Adrenal gland (tissue), 5 donors: ENCODE results near the gene KRT81.

Source experiments
- POLR2A ChIP-seq, 2 donors: fragments of 450-650 bp; IDR thresholded peaks; one replicate each; pipeline ENCODE4 v1.6.1; 2017; ENCODE audit warnings: antibody characterized with exemption in 2 of 2, mild to moderate bottlenecking in 2 of 2, moderate library complexity in 1 of 2
- TF ChIP-seq, protein P1 (sequence below), 6 experiments: fragments of 450-650 bp in 4 of 6; fragments of 200-600 bp in 2 of 6; sonication (generic) in 1 of 6; IDR thresholded peaks; 1 replicate in 5 of 6; 2 replicates in 1 of 6; pipeline versions ENCODE4 v1.5.1 to v1.8.0; 2016 to 2021; ENCODE audit warnings: antibody characterized with exemption in 6 of 6, mild to moderate bottlenecking in 2 of 6, moderate library complexity in 1 of 6
- donor health status: DM: no; HTN: no; CAD: no.

DNA sequence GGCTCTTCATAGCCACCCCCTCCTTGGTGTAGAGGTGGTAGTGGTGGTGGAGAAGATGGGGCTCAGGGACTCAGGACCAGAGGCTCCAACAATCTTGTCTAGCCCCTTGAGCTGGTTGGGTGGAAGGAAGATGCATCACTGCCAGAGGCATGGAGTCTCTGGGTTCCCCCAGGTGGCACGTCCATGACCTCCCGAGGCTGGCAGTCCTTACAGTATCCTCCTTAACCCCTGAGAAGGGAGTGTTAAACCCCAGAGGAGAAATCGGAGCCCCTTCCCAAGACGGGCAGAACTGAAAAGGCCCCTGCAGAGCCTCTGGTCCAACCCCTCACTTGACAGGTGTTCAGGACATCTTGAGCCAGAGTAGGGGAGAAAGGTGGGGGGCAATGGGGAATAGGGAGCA, 20.8 kb upstream of the KRT81 start:
- TF ChIP-seq, protein P1, sequence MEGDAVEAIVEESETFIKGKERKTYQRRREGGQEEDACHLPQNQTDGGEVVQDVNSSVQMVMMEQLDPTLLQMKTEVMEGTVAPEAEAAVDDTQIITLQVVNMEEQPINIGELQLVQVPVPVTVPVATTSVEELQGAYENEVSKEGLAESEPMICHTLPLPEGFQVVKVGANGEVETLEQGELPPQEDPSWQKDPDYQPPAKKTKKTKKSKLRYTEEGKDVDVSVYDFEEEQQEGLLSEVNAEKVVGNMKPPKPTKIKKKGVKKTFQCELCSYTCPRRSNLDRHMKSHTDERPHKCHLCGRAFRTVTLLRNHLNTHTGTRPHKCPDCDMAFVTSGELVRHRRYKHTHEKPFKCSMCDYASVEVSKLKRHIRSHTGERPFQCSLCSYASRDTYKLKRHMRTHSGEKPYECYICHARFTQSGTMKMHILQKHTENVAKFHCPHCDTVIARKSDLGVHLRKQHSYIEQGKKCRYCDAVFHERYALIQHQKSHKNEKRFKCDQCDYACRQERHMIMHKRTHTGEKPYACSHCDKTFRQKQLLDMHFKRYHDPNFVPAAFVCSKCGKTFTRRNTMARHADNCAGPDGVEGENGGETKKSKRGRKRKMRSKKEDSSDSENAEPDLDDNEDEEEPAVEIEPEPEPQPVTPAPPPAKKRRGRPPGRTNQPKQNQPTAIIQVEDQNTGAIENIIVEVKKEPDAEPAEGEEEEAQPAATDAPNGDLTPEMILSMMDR (IDR thresholded peaks at IDR 0.05) = no peak
- TF ChIP-seq POLR2A (IDR thresholded peaks at IDR 0.05) = no peak
